Peyer's patch (tissue), 4 donors: ENCODE data around the gene CCR4.

ENCODE experiments used
- CTCF ChIP-seq, 6 experiments: fragments of 450-650 bp in 4 of 6; fragments of 200-600 bp in 2 of 6; sonication (generic) in 1 of 6; IDR thresholded peaks; one replicate each; pipeline ENCODE4 v1.5.1; 2017 to 2019; ENCODE audit warnings: antibody characterized with exemption in 6 of 6, mild to moderate bottlenecking in 3 of 6, moderate library complexity in 1 of 6
- POLR2A ChIP-seq, 2 donors: fragments of 450-650 bp; IDR thresholded peaks; one replicate each; pipeline ENCODE4 v1.5.1; 2017; ENCODE audit warnings: antibody characterized with exemption in 2 of 2, mild to moderate bottlenecking in 2 of 2, moderate library complexity in 2 of 2

GRCh38 chr3:32973982-32974381, 22.5 kb downstream of the CCR4 start:
- TF ChIP-seq POLR2A (IDR thresholded peaks at IDR 0.05): no peak
- no peak for TF ChIP-seq CTCF (IDR thresholded peaks at IDR 0.05)
